ENCODE data around the gene LIPA.

The LIPA gene

GRCh38 chr10:89238956-89239644 is 12.5 kb downstream of the LIPA start:
- DNase-seq: no peak

GRCh38 chr10:89237849-89238248 is 13.7 kb downstream of the LIPA start:
- DNase-seq: no peak

DNA sequence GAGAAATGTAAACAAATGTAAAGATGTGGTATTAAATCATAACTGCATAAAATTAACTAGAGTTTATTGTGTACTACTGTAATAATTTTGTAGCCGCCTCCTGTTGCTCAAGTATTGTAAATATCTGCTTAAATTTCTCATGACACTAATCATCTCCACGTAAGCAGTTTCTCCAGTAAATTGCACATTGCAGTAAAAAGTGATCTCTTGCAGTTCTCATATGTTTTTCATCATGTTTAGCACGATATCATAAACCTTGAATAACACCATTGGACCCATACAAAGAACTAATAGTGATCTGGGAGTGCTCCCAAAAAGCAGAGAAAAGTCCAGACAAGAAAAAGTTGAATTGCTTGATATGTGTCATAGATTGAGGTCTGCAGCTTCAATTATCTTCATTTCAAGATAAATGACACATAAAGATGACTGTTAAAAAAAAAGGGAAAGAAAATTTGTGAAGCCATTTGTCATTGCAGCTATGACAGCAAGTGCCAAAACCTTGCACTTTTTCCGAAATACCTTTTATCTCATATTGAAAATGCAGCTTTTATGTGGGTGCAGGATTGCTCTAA is 15.3 kb downstream of the LIPA start:
- DNase-seq: no peak

GRCh38 chr10:89235073-89235798 is 16.3 kb downstream of the LIPA start:
- DNase-seq: no peak

DNA sequence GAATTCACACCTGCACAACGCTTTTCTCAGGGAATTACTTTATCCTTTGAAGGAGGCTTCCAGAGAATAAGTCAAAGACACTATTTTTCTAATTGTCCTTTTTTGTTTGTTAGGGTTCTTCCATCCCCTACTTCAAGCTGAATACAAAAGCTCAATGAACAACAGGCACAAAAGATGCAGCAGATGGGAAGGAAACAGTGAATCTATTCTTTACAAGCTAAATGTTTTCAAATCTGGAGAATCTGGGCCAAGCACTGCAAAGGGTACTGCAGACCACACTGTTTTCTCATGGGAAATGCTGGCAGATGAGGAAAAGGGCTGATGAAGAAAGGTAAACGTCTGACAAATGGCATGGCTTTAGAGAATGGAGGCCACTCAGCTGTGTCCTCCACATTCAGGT is 18.5 kb downstream of the LIPA start:
- DNase-seq: no peak

GRCh38 chr10:89228962-89229361 is 22.6 kb downstream of the LIPA start:
- DNase-seq: no peak

- no peak for DNase-seq
These were observed 23.4 kb downstream of the LIPA start for GRCh38 chr10:89228146-89228545.

- no peak for DNase-seq
These were observed 24.7 kb downstream of the LIPA start for GRCh38 chr10:89226891-89227290.

DNA sequence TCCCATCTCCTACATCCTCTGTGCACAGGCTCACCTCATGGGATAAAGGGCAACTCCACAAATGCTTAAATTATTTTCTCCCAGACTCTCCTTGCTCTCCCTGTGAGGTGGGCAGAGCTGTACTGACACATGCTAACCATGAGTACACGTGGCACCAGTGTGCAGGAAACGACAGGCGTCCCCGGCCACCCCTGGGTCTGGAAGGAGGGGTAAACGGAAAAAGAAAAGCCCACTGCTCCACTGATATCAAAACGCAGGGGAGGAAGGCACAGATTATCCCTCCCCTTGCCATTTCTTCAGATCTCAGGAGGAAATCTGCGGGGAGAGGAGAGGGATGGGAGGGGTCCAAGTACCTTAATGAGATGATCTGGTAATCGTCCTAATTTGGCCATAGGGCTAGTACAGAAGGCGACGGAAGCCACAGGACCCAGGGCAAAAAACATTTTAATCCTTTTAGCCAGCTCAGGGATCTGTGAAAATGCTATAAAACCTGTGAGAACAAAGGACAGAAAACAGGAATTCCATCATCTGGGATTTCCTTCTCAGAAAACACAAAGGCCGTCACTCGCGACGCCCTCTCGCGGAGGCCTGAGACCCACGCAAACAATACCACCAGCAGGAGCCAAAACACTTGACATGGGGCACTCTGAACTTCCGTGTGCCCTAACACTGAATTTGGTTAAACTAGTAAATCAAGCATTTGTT is 26.7 kb downstream of the LIPA start:
- no peak for DNase-seq

DNA sequence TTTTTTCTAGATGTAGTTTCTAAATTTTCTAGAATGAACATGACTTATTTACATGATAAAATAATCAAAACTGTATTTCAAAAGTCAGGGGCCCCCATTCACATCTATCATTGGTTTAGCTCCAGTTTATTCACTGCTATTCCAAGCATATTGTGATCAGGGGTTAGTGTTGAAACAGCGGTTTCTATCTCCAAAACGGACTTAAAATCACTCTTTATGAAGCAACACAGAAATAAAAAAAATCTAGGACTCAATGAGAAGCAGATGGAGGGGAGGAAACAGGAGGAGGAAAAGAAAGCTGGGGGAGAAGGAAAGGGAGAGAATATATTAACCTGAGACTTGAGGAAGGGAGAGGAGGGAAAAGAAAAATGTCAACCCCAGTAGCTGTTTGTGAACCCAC is 29.7 kb downstream of the LIPA start:
- DNase-seq: no peak

GRCh38 chr10:89219513-89220218 is 31.9 kb downstream of the LIPA start:
- DNase-seq: no peak

DNA sequence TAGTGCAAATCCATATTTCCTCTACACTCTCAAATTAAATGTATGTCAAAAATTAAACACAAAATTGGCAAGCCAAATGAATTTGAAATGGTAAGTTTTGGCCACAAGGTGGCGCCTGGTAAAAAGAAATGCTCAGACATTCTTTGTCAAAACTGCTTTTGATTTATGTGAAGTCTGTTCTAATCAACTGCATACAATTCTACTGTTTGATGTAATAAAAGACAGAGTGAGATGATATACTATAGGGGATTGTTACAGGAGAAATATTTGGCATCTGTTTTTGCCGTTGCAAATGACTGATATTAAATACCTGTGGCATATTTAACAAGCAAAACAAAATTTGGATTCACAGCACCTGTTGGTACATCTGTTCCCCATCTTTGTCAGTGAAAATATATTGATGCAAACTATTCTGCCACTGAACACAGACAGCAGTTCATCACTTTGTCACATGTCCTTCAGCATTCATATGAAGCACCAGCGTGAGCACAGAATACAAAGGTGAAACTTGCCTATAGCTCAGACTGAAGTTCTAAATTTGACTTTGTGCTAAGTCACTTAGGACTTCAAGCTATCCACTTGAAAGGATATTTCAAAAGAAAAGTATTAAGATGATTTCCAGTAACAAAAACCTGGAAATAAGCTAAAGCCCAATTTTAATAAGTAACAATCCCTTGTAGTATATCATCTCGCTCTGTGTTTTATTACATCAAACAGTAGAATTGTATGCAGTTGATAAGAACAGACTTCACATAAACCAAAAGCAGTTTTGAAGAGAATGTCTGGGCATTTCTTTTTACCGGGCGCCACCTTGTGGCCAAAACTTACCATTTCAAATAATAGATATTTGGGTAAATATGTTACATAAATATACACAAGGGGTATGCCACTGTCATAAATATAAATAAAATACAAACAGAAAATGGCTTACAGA is 34.3 kb downstream of the LIPA start:
- DNase-seq: no peak

- no peak for DNase-seq
These were observed 35.5 kb downstream of the LIPA start for GRCh38 chr10:89216056-89216455.

DNA sequence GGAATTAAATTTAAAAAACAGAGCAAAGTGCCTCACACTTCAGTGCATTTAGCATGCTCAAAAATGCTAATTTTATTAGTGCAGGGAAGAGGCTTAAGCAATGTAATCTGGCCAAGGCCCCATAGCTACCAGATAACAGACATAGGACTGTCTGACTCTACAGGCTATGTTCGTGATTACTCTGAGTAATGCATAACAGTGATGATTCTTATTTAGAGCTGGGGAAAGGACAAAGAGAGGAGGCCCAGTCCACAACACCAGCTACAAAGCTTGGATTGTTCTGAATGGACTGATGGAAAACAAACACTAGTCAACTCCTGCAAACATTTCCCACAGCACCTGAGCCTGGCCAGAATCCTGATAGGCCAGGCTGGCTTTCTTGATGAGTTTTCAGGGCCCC is 36.1 kb downstream of the LIPA start:
- DNase-seq: no peak

DNA sequence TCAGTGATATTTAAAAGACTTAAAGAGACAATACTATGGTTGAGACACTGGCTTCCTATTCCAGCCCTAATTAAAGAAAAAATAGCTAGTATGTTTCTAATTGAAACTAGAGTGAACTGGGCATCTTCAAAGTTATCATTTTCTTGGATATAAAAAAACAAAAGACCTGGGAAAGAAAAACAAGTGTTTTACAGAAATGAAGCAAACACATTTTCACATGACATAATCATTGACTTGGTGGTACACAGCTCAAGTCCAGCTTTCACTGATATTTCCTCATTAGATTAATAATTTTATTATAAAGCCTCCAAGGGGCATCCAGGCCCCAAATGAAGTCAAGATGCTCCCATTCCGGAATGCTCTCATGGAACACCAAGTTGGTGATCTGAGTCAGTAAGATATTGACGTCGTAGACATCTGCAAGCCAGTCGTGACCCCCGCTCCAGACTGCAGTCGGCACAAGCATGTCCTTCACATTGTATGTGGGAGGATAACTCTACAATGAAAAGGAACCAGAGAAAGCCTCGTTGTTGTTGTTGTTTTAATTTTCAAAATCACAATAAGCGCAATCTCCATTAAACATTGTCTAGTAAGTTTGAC is 36.9 kb downstream of the LIPA start:
- DNase-seq: no peak

- no peak for DNase-seq
These were observed 38.3 kb downstream of the LIPA start for GRCh38 chr10:89213191-89213808.

DNA sequence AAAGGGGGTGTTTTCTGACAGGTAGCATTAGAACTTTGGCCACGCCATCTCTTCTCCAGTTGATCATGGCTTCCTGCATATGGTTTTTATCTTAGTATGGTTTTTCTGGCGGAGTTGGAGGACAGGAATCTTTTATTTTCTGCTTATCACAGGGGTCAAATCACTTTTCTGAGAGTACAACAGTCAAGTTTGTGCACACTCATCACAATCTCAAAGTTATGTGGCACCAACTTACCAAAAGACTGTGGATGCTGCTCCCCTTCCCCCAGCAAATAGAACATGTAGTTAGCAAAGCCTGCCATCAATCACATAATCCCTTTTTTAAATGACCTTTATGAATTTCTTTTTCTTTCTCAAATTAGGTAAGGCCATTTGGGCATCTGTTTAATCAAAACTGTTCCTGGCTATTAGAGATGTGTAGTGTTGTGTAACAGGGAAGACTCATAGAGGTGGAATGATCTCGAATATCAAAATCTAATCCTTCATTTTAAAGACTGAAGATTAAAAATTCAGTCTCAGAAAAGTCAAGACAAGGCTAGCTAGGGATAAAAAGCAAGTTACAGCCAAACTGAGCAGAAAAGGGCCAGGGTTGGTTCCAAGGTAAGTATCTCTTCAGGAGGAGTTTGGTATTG is 40.7 kb downstream of the LIPA start:
- DNase-seq: no peak

DNA sequence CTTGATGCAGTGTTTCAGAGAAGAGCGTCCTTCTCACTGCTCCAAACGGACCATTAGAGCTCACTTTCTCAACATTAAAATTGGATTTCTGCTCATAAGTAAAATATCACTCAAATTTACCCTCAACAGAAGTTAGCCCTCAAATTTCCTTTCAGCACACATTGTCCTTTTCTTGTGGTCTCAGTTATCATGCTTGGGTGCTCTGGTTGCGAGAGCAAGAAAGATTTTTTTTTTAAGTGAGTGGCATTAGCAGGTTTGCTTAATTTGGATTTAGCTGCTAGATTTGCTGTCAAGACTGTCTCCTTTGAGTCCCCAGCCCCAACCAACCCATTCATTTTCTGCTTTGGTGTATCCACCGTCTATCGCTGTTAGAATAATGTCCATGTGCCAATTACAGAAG is 41.9 kb downstream of the LIPA start:
- DNase-seq: no peak

GRCh38 chr10:89207801-89208551 is 43.6 kb downstream of the LIPA start:
- DNase-seq: no peak

Data from SIG-M5 (cell line).